8988T (cell line): Measurements from ENCODE around the gene B4GALT4.
"Not testable (repeated sequence)": the region's sequence is repeated elsewhere in the genome, so short reads cannot be mapped to it uniquely, and the experiment has no call there.

Experiments
- DNase-seq: peaks from one replicate; pipeline ENCODE4 v3.0.0; 2011

B4GALT4 gene

DNA sequence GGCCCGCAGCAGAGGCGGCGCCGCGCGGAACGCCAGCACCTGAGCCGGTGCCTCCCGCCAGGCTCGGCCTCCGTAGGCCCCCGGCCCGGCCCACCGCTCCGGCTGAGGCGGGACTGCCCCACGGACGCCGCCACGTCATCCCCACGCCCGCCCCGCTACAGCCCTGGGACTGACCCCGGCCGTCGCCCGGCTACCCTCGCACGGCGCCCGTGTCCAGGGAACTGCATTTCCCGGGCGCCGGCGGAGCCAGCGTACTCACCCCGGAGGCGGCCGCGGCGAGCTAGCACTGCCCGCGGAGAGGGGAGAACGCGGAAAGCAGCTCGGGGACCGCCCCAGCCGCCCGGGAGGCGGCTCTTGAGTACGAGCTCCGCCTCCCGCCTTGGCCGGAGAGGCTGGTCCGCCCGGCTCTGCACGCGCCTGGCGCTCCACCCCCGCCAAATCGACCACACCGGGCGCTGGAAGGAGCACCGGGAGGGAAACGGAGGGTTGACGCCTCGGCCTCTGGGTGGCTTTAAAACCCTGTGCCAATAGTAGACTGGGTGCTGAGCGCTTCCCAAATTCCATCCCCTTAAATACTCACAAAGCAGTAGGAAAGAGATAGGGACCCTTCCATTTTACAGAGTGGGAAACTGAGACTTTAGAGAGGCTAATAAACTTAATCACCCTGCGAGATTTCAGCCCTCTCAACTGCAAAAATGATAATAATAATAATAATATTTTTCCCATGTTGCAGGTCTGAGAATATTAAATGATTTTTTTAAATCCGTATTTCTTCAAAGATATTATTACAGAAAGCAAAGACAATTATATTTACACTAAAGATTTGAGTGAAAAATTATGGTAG lies at the start of gene B4GALT4:
B4GALT4 (minus strand) TSS at position 288 of the 844 bp plus-strand sequence. CDS start 10,779 bp downstream, outside the sequence.
- DNase-seq, result peak; percentile 70

DNA sequence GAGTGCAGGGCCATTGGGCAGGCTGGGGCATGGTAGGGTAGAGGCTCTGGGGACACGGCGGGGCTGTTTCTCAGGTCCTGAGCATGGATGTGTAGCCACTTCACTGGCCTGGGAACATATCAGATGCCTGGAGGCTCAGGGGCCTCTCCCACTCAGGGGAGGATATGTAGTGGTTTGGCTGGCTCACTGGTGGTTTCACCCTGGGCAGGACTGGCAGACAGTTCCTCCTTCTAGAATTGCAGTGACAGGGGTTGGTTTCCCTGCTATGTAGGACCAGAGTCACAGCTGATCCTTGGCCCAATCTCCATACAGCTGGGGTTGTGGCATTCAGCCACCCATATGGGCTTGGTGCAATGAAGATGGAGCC lies 48.7 kb upstream of the B4GALT4 start:
- no peak for DNase-seq

GRCh38 chr3:119288669-119289403 lies 48.2 kb upstream of the B4GALT4 start:
- DNase-seq, result no peak

- no peak for DNase-seq
These were observed 39.0 kb upstream of the B4GALT4 start for GRCh38 chr3:119279584-119280243.

GRCh38 chr3:119279101-119279554 lies 38.5 kb upstream of the B4GALT4 start:
- no peak for DNase-seq

- DNase-seq, result no peak
These were observed 36.0 kb upstream of the B4GALT4 start for GRCh38 chr3:119276680-119277079.

GRCh38 chr3:119270212-119270611 lies 29.5 kb upstream of the B4GALT4 start:
- DNase-seq, result not testable (repeated sequence)

DNA sequence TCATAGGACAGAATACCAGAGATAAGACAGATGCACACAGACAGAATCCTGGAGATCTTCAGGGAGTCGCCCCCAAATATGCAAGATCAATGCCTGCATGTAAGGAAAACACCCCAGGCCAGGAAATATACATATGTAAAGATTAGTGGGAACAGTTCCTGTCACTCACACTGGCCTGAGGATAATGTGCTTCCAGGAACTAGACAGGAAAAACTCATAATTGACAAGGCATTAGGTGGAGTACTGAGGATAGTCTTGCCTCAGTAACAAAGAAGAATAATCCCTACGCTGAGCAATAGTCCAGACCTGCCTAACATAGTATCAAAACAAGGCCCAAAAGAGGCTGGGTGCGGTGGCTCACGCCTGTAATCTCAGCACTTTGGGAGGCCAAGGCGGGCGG lies 20.4 kb upstream of the B4GALT4 start:
- DNase-seq, result no peak

GRCh38 chr3:119259821-119260220 lies 19.1 kb upstream of the B4GALT4 start:
- no peak for DNase-seq

DNA sequence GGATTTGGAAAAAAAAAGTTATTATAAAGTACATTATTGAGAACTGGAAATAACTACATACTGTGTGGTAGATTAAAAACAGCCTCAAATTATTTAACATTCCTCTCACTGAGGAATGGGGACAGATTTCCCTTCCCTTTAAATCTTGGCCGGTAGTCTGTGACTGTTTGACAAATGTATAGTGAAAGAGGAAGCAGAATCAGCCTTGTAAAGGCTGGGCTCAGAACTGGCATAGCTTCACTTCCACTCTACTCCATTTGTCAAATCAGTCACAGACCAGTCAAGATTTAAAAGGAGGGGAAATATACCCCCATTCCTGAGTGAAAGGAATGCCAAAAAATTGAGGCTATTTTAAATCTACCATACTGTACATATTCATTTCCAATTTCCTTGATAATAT lies 18.2 kb upstream of the B4GALT4 start:
- DNase-seq, result no peak

DNA sequence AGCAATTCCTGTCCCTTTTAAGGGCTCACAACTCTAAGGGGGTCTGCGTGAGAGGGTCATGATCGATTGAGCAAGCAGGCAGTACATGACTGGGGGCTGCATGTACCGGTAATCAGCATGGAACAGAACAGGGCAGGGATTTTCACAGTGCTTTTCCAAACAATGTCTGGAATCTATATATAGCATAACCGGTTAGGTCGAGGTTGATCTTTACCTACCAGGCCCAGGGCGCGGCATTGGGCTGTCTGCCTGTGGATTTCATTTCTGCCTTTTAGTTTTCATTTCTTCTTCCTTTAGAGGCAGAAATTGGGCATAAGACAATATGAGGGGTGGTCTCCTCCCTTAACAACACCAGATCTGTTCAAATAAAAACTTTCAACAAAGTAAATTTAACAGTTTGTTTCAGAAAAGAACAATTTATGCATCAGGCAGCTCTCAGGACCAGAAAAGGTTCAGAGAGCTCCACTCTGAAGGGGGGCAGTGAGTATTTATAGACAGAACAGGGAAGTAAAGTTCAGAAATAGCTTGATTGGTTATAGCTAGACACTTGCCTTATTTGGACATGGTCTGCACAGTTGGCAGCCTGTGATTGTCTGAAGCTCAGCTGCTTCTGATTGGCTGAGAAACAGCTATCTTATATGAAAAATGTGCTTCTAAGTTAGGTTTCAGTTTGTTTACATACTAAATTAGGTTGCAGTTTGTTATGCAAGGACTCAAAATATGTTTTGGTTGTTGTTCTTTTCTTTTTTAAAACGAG lies 17.2 kb upstream of the B4GALT4 start:
- DNase-seq, result no peak

DNA sequence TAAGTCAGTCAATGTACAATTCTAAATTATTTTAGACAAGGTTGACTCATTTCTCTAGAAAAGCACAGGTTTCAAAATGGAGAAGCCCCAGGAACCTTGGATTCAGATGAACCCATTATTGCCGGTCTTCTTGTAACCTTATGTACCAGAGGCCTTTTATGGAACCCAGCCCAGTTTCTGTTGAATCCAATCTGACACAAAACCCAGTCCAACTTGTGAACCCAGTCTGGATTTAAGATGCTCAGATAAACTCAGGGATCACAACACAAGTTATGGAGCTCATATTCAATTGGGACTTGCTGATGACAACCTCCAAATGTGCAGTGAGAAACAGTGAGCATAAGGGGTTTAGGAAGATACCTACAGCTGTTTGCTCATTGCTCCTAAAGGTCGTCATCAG lies 16.4 kb upstream of the B4GALT4 start:
- DNase-seq, result no peak

GRCh38 chr3:119255214-119255613 lies 14.5 kb upstream of the B4GALT4 start:
- no peak for DNase-seq

GRCh38 chr3:119245778-119246177 lies 5.1 kb upstream of the B4GALT4 start:
- no peak for DNase-seq

DNA sequence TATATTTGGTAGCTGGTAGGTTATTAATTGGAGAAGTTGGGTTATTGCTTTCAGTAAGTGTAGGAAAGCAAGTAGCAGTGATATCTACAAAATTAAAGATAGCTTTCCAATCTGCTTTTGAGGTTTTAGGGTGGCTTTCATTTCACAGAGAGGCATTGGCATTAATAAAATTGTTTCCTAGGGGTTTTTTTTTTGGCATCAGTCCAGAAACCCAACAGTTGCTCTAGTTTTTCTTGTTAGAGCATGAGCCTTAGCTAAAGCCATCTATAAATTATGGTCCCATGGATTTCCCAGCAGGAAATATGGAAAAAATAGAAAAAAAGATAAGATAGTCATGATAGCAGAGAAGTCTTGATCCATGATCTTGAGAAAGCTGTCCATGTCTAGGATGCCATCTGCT lies 3.0 kb upstream of the B4GALT4 start:
- no peak for DNase-seq

DNA sequence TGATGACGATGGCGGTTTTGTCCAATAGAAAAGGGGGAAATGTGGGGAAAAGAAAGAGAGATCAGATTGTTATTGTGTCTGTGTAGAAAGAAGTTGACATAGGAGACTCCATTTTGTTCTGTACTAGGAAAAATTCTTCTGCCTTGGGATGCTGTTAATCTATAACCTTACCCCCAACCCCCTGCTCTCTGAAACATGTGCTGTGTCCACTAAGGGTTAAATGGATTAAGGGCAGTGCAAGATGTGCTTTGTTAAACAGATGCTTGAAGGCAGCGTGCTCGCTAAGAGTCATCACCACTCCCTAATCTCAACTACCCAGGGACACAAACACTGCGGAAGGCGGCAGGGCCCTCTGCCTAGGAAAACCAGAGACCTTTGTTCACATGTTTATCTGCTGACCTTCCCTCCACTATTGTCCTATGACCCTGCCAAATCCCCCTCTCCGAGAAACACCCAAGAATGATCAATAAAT lies 2.4 kb upstream of the B4GALT4 start:
- not testable (repeated sequence) for DNase-seq

GRCh38 chr3:119242387-119243057 lies 1.8 kb upstream of the B4GALT4 start:
- DNase-seq, result not testable (repeated sequence)

- DNase-seq, result no peak
These were observed 532 bp downstream of the B4GALT4 start for GRCh38 chr3:119240101-119240590.

- no peak for DNase-seq
These were observed 1.4 kb downstream of the B4GALT4 start for GRCh38 chr3:119239206-119239820.

GRCh38 chr3:119238363-119238762 lies 2.3 kb downstream of the B4GALT4 start:
- DNase-seq, result no peak

DNA sequence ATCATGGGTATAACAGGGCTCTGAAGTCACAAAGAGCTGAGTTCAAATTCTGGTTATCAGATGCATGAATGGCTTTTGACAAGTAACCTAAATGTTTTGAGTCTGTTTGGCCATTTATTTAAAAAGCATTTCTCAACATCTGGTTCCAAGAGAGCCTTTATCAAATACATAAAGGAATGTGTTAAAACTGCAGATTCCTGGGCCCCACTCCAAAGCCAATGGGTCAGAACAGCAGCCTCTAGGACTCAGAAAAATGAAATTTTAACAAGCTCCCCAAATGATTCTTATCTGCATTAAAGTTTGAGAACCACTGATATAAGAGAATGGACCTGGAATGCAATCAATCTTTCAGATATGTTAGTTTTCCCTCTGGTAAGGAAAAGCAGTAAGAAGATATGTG lies 3.4 kb downstream of the B4GALT4 start:
- no peak for DNase-seq
